H54 (cell line): ENCODE measurements around the gene COPRS.

ENCODE experiments used
- DNase-seq: peaks from one replicate; pipeline ENCODE4 v3.0.0; 2011; ENCODE audit warnings: low spot score, mixed read lengths; ENCODE audit not compliant: insufficient read length
- FAIRE-seq: peaks from 3 replicates; lab custom pipeline; 2011; peaks lifted over from hg19 to GRCh38; lab: Jason Lieb, UNC
- POLR2A ChIP-seq: IDR thresholded peaks from 2 replicates; pipeline ENCODE4 v1.6.1; 2011; ENCODE audit warnings: low read depth, mild to moderate bottlenecking, low read length

The COPRS gene, protein sequence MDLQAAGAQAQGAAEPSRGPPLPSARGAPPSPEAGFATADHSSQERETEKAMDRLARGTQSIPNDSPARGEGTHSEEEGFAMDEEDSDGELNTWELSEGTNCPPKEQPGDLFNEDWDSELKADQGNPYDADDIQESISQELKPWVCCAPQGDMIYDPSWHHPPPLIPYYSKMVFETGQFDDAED

DNA sequence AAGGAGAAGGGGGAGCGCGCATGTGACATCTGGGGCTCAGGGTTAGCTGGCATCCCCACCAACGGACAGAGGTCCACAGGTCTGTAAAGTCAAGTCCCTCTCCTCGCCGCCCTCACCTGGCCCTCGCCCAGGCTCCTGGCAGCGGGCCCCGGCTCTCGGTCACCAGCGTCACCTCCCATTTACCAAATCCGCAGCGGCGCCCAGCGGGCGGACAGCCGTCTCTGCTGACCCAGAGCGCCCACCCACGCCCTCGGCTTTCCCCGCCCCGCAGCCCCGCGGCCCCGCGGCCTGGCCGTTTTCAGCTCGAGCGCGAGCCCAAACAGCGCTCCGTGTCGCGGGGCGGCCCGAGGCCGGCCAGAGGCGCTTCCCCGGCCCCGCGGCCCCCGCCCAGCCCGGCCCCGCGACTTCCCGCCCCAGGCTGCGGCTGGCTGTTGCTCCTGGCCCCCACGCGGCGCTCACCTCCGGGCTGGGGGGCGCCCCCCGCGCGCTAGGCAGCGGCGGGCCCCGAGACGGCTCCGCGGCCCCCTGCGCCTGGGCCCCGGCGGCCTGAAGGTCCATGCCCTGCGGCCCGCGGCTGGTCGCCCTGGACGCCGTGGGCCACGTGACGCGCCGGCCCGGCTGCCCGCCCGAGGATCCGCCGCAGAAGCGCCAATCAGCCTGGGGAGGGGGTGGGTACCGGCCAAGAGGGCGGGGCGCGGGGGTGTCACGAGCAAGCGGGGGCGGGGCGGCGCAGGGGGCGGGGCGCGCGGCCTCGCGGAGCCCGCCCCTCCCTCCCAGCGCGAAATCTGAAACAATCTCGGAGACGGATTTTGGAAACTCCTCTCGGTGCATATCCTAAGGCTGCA is at the start of gene COPRS:
Gene COPRS (minus strand): TSS at position 603 of the 845 bp plus-strand sequence. CDS start 45 bp downstream, at position 558.
- DNase-seq (peak; percentile 93), FAIRE-seq (no peak)
- peak; percentile 94 for TF ChIP-seq POLR2A

DNA sequence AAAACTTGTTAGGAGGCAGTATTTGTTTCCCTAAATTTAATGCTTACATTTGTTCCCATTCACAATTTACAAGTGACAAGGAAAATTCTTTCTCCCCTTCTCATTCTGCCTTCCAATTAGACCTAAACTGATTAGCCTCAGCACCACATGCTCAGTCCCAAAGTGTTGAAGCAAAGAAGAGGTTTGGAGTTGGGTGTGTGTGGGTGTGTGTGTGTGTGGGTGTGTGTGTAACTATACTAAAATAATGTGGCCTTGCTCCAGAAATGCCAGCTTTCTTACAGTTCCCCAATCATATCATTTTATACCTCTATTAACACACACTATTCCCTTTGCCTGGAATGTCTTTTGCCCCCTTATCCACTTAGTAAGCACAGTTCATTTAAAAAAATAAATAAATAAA is 49.3 kb upstream of the COPRS start:
- no peak for DNase-seq
- FAIRE-seq = no peak
- TF ChIP-seq POLR2A = no peak

DNA sequence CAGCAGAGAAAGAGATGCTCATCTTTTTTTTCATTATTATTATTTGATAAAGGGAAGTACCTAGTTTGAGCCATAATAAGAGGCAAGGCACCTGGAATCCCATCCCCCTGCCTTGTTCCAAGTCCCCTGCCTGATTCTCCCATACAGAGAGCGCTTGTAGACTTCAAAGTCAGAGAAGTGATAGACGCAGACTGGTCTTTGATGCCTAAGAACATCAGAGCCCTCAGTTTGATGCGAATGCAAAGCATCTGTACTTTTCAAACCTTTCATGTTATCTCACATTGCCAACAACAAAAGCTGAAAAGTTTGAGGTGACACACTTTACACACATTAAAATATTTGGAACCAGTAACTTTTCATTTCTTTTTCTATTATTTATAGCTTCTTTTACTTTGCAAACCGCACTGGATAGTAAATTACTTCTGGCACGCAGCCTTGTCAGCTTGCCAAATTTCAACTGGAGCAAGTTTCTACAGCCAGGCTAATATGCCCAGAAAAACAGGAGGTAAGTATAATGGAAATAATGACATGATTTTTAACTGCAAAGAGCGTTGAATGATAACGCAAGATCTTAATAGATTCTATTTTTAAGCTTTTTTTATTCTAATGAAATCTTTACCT is 48.4 kb upstream of the COPRS start:
- TF ChIP-seq POLR2A = no peak
- FAIRE-seq (no peak), DNase-seq (no peak)

DNA sequence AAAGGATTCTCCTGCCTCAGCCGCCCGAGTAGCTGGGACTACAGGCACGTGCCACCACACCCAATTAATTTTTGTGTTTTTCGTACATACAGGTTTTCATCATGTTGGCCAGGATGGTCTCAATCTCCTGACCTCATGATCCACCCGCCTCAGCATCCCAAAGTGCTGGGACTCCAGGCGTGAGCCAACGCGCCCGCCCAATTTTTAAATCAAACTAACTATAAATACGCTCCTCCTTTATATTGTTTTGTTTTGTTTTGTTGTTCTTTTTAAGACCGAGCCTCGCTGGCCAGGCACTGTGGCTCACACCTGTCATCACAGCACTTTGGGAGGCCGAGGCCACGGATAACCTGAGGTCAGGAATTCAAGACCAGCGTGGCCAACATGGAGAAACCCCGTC is 44.4 kb upstream of the COPRS start:
- FAIRE-seq = no peak
- DNase-seq = no peak
- TF ChIP-seq POLR2A = no peak

DNA sequence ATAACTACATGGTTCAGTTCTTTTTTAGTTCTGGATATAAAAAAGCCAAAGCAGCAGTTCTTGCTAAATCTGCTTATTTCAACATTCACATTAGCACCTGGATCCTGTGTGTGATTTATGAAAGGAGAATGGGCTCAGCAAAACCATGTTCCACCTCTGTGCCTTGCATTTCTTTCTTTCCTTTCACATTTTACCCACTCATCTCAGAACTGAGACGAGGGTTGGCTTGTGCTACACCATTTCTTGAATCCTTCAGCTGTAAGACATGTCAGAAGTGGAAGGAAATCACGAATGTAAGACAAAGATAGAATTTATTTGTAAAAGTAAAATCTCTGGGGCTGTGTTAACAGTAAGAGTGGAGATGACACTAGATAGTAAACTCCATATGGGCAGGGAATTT is 43.6 kb upstream of the COPRS start:
- no peak for TF ChIP-seq POLR2A
- DNase-seq (no peak), FAIRE-seq (no peak)

DNA sequence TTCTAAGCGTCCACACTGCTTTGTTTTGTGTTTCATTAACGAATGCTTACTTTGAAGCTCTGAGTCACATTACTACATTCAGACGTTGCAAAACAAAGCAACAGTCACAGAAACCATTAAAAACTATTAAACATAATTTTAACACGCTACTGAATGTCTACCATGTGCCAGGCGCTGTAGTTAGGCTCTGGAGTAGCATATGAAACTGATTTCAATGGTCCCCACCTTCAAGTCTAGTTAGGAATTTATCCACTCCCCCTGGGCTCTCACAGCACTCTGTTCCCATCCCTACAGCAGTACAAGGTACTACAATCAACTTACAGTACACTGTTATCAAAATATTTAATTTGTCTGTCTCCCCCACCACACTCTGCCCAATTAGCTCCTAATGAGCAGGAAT is 41.8 kb upstream of the COPRS start:
- no peak for FAIRE-seq

DNA sequence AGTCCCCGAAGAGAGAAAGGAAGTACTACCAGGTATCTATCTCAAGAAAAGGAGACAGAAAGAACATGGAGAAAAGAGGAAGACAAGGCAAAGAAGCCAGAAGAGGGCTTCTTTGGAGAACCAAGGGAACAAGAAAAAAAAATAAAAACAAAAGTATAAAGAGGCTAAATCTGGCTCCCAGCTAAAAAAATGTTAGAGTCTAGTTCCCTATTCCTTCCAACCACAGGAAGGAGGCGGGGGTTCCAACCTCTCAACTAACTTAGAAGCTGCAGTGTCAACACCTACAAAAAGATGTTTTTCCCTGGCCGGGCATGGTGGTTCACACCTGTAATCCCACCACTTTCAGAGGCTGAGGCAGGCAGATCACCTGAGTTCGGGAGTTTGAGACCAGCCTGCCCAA is 29.1 kb upstream of the COPRS start:
- FAIRE-seq (no peak), DNase-seq (no peak)
- TF ChIP-seq POLR2A = no peak

More for the DNA sequence above, 41.8 kb upstream of the COPRS start:
- no peak for TF ChIP-seq POLR2A
- DNase-seq = no peak

DNA sequence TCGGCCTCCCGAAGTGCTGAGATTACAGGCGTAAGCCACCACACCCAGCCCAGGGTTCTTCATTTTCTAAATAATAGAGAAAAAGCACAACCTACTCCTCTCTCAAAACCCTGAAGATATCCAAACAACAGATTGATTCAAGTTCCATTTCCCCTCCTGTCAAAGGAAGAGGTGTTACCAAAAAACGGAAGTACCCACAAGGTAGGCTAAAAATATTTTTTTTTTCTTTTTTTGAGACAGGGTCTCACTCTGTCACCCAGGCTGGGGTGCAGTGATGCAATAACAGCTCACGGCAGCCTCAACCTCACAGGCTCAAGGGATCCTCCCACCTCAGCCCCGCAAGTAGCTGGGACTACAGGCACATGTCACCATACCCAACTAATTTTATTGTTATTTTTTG is 23.5 kb upstream of the COPRS start:
- DNase-seq = no peak
- no peak for TF ChIP-seq POLR2A
- no peak for FAIRE-seq

DNA sequence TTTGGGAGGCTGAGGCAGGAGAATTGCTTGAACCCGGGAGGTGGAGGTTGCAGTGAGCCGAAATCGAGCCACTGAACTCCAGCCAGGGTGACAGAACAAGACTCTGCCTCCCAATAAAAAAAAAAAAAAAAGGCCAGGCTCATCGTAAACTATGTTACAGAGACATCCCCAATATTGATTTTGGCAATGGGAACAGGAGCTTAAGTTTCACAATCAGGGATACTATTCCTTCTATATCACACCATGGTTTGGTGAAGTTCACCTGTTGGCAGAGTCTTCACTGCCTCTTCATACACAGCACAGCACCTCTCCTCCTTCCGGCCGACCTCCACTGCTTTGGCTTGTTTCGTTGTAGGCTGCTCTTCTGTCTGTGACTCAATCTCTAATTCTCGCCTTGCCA is 21.3 kb upstream of the COPRS start:
- no peak for TF ChIP-seq POLR2A
- no peak for FAIRE-seq
- no peak for DNase-seq

DNA sequence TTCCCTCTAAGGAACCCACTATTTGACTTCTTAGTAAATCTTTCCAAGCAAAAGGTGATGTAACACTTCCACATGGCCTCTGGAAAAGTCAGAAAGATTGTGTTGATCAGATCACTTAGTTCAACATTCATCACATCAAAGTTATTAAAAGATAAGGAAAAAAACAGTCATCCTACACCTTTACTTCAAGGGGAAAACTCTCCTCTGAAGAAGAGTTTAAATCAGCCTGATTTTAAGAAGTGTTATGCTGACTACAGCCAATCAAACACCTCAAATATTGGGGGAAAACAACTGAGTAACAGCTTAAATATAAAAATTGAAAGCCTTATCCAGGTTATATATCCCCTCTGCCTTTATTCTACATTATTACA is 19.6 kb upstream of the COPRS start:
- FAIRE-seq = no peak
- no peak for DNase-seq
- no peak for TF ChIP-seq POLR2A

DNA sequence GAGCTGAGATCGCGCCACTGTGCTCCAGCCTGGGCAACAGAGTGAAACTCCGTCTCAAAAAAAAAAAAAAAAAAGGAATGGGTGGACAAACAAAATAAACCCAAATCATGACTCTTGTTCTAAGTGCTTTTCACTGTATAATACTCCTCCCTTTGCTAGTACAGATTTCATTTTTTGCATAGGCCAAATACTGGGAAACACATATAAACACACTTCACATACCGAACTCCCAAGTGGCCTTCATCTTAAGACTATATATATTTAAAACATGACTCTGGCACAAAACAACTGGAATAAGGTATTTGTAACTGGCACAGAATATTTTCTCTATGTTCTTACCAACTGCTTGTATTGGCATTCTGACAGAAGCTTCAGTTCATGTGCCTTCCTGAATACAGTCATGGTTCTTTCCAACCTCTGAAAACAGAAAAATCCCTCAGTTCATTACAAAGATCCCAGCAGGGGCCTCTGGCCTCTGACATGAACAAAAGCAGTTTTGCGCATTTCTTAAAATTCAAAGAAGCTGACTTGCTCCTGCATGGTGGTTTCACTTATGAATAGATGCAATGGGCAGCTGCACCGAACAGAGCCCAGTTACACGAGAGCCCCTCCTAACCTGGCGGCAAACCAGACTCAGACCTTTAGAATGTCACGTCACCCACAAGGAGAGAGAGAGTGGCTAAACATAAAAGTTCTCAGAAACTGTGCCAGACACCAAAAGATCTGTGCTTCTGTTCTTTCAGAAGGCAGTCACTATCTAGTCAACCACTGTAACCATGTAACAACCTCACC is 19.1 kb upstream of the COPRS start:
- FAIRE-seq (no peak), DNase-seq (peak; percentile 56)
- TF ChIP-seq POLR2A = no peak

DNA sequence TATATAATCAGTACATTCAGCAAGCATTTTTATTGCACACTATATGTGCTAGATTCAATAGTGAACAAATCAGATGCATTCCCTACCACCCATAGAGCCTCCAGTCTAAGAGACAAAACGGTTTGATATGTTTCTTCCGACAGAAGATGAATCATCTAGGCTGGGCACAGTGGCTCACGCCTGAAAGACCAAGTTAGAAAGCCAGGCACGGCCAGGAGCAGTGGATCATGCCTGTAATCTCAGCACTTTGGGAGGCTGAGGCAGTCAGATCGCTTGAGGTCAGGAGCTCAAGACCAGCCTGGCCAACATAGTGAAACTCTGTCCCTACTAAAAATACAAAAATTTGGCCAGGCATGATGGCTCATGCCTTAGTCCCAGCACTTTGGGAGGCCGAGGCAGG is 18.3 kb upstream of the COPRS start:
- FAIRE-seq (no peak), DNase-seq (no peak)
- TF ChIP-seq POLR2A = no peak

DNA sequence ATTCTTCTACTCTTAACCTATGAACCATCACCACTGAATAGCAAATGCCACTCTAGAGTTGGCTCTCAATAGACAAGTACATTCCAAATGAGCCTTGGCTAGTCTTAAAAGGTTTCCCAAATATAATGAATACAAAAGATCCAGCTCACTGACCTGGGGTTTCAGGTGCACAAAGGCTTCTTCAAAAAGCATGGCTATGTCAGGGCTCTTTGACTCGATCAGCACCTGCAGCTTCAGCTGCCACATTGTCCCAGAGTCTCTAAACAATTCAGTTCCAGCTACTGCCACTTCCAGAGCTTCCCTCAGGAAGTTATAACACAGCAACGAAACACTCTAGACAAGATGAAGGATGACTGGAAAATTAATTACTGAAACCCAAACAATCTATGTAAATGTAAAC is 16.0 kb upstream of the COPRS start:
- FAIRE-seq = no peak
- no peak for TF ChIP-seq POLR2A
- no peak for DNase-seq
